ENCODE data around the gene SMPD4. TPM values are rescaled to one million over a fixed set of nuclear protein-coding genes. Genes with fewer than 3 reads are reported as not detected.

SMPD4 gene
- total and polyA plus RNA-seq, 2 of the 8 experiments (the other 6 are each of a cell fraction or from before 2014, with no cell fraction given): 102 to 106 TPM

GRCh38 chr2:130160131-130160530 lies 21.3 kb downstream of the SMPD4 start:
- ChIA-PET POLR2A (ENCODE audit: partially characterized antibody) (no interaction called here), CTCF (ENCODE audit: partially characterized antibody) (interaction anchor here (0.6 to 1.7 kb wide), 2 partner anchors 11 to 173 kb away, joined by 4 read pairs; no protein-coding TSS in a partner anchor)
- Histone ChIP-seq H3K18ac (ENCODE audit: extremely low read depth, low read length) (no peak overlapping the region), H3K4me1 (replicated peaks in 1 of 4; ENCODE audit: control insufficient read depth in 3 of 4, insufficient read depth in 4 of 4, low read length in 3 of 4) (no peaks in the 10 kb centered on the region), H4K5ac (ENCODE audit: insufficient read length, low read depth, low read length) (no peak overlapping the region), H3K14ac (ENCODE audit: insufficient read length) (no peak overlapping the region), H2AFZ (ENCODE audit: low read length) (no peak overlapping the region), H4K91ac (replicated peaks; ENCODE audit: insufficient read length, low read length) (no peak overlapping the region), H2BK20ac (ENCODE audit: low read length) (no peak overlapping the region), H3K4me3 (ENCODE audit: extremely low read depth in 1 of 4, insufficient read depth in 2 of 4, low read depth in 3 of 4, low read length in 4 of 4) (no peak overlapping the region), H2AK5ac (ENCODE audit: low read depth, low read length) (no peak overlapping the region), H3K9ac (replicated peaks in 1 of 4; ENCODE audit: extremely low read depth in 1 of 4, low read depth in 3 of 4, low read length in 3 of 4) (no peak overlapping the region), H3K4ac (replicated peaks; ENCODE audit: insufficient read length, low read depth, low read length) (no peak overlapping the region), H3K79me1 (ENCODE audit: low read depth, low read length) (no peaks in the 10 kb centered on the region), H4K20me1 (replicated peaks in 1 of 2; ENCODE audit: control insufficient read depth in 1 of 2, insufficient read depth in 2 of 2, low read length in 2 of 2) (no peaks in the 10 kb centered on the region), H3K23me2 (ENCODE audit: low read depth, low read length) (no peaks in the 10 kb centered on the region), H3K23ac (ENCODE audit: insufficient read length) (no peak overlapping the region), H2BK120ac (replicated peaks; ENCODE audit: low read depth, low read length) (no peak overlapping the region), H3K4me2 (ENCODE audit: insufficient read depth in 1 of 2, low read depth in 2 of 2, low read length in 2 of 2) (no peak overlapping the region), H2BK12ac (ENCODE audit: low read depth, low read length) (no peak overlapping the region), H3K27me3 (replicated peaks in 1 of 4; ENCODE audit: control insufficient read depth in 3 of 4, extremely low read depth in 1 of 4, insufficient read depth in 3 of 4, low read length in 3 of 4) (no peaks in the 10 kb centered on the region), H3K9me3 (ENCODE audit: insufficient read depth in 2 of 2, low read depth in 1 of 2, low read length in 1 of 2) (no peaks in the 10 kb centered on the region), H2BK15ac (ENCODE audit: low read length) (no peak overlapping the region), H3K27ac (ENCODE audit: low read depth, low read length) (no peak overlapping the region), H3K36me3 (ENCODE audit: control insufficient read depth in 2 of 4, insufficient read depth in 4 of 4, low read length in 3 of 4) (peaks cover 3 to 23% (median 11%) of the 10 kb centered on the region in 4 experiments), H3K56ac (replicated peaks; ENCODE audit: insufficient read length, low read depth, low read length) (no peak overlapping the region), H3K79me2 (ENCODE audit: control insufficient read depth in 1 of 2, insufficient read depth in 2 of 2, low read length in 2 of 2) (no peaks in the 10 kb centered on the region), H4K8ac (ENCODE audit: extremely low read depth, insufficient read depth, low read length) (no peak overlapping the region), H2BK5ac (ENCODE audit: low read depth, low read length) (no peak overlapping the region)
- WGBS, 2 experiments (ENCODE audit: extremely low coverage in 1 of 2, insufficient coverage in 1 of 2, insufficient read length in 1 of 2, insufficient replicate concordance in 2 of 2, low coverage in 1 of 2, low lambda C conversion rate in 2 of 2, missing lambda C conversion rate in 1 of 2): 83% methylated on average over 6 of the region's 6 CpGs; no CpG with 5 or more reads in 1 of the 2 experiments
- TF ChIP-seq EZH2 (IDR thresholded peaks at IDR 0.05; ENCODE audit: low read depth, low read length, severe bottlenecking) (no peak), TAF1 (IDR thresholded peaks at IDR 0.05; ENCODE audit: low read depth, low read length) (no peak), CHD2 (IDR thresholded peaks at IDR 0.05; ENCODE audit: low read length) (no peak), BACH1 (IDR thresholded peaks at IDR 0.05; ENCODE audit: low read length) (no peak), EP300 (IDR thresholded peaks at IDR 0.05; ENCODE audit: borderline replicate concordance in 1 of 2, low read depth in 2 of 2, low read length in 2 of 2) (no peak)
- DNase-seq (ENCODE audit: low read depth in 1 of 2, low spot score in 2 of 2): no peak
- FAIRE-seq: no peak
